HFF-Myc (cell line): ENCODE results near the gene CCDC87.
"Not testable (repeated sequence)": the region's sequence is repeated elsewhere in the genome, so short reads cannot be mapped to it uniquely, and the experiment has no call there.

Source experiments
- DNase-seq: peaks from one replicate; pipeline ENCODE4 v3.0.0-alpha.2; 2011; ENCODE audit warnings: low read depth; ENCODE audit errors: extremely low read depth
- H3K4me3 ChIP-seq: replicated peaks from 2 replicates; pipeline ENCODE4 v1.5.1; 2011; ENCODE audit warnings: low read depth, mild to moderate bottlenecking, control low read depth, low read length
- TF ChIP-seq, protein P1 (sequence below): IDR thresholded peaks from 2 replicates; pipeline ENCODE4 v1.5.1; 2012; ENCODE audit warnings: mild to moderate bottlenecking, low read depth, low read length, control low read depth; ENCODE audit errors: missing control alignments

CCDC87 gene

DNA sequence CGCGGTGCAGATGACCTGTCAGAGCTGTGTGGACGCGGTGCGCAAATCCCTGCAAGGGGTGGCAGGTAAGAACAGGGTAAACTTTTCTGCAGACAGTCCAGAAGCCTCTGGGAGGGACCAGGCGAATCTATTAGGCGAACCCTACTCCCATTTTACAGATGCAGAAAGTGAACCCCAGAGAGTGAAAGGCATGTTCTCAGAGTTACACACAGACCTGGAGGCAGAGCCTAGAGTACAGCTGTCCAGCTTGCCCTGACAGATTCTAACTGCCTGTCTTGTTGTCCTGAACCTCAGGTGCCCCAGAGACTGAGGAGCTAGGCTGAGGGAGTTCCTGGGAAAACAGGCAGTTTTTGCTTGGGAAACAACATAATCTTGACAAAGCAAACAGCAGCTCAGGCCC is 787 bp upstream of the CCDC87 start:
- TF ChIP-seq, protein P1, sequence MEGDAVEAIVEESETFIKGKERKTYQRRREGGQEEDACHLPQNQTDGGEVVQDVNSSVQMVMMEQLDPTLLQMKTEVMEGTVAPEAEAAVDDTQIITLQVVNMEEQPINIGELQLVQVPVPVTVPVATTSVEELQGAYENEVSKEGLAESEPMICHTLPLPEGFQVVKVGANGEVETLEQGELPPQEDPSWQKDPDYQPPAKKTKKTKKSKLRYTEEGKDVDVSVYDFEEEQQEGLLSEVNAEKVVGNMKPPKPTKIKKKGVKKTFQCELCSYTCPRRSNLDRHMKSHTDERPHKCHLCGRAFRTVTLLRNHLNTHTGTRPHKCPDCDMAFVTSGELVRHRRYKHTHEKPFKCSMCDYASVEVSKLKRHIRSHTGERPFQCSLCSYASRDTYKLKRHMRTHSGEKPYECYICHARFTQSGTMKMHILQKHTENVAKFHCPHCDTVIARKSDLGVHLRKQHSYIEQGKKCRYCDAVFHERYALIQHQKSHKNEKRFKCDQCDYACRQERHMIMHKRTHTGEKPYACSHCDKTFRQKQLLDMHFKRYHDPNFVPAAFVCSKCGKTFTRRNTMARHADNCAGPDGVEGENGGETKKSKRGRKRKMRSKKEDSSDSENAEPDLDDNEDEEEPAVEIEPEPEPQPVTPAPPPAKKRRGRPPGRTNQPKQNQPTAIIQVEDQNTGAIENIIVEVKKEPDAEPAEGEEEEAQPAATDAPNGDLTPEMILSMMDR: no peak
- peak overlapping the region; percentile 59 for H3K4me3 ChIP-seq
- DNase-seq: no peak

DNA sequence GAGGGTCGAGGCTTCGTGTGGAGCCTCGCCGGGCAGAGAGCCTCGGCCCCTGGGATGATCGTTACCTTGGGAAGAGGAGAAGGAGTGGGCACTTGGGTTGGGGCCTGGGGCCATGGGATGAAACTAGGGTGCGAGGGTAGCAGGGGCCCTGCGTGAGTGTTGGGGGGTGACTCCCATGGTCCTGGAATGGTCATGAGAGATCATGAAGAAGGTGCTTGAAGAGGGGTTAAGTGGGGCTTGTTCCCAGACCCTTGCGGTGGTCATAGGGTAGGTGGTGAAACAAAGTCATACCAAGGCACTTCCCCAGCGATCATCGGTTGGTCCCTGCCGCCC is 406 bp upstream of the CCDC87 start:
- TF ChIP-seq, protein P1: no peak
- DNase-seq: no peak
- peak overlapping the region; percentile 59 for H3K4me3 ChIP-seq

DNA sequence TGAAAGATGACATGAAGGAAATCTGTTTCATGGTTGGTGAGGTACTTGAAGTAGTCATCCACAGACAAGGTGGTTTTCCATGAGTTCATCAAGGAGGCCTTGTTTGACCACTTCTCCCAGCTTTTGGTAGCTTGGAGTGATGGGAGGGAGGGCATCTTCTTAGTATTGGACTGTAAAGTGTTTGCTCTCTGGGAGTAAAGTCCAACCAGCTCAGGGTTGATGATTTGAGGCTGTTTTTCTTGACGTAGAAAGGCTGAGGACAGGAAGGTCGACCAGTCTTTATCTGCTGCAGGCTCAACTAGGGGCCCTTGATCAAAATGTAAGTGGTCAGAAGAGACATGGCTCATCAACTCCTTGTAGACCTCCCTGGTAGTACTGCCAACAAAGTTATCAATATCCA is 1.7 kb downstream of the CCDC87 start:
- TF ChIP-seq, protein P1: no peak
- no peak overlapping the region for H3K4me3 ChIP-seq
- DNase-seq: no peak

DNA sequence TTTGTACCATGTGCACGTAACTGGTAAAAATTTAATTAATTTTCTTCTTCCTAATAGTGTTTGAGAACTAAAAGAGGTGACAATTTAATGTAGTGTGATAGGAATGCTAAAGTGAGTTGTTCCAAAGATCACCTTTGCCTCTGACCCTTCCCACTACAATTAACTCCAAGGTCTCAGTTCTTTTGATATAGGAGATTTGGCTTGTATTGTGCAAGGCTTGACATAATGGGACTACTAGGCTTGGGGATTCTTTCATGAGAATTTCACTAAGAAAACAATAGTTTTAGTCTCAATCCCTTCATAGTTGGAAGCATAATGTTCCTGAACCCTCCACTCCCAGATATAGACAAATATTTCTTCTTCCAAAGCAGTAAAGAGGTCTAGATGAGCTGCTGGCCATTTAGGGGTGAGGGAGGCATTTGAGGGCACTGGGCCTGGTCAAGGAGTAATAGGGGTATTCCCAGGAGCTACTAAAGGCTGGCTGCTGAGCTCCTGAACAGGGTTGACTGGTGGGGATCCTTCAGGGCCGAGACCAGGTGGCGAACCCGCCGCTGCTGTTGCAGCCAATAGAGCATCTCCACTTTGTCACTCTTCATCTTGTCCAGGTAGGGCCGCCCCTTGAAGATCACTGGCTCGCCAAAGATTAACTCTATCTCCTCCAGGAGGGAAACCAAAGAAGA is 2.7 kb downstream of the CCDC87 start:
- DNase-seq: no peak
- TF ChIP-seq, protein P1: no peak
- H3K4me3 ChIP-seq: no peak overlapping the region

DNA sequence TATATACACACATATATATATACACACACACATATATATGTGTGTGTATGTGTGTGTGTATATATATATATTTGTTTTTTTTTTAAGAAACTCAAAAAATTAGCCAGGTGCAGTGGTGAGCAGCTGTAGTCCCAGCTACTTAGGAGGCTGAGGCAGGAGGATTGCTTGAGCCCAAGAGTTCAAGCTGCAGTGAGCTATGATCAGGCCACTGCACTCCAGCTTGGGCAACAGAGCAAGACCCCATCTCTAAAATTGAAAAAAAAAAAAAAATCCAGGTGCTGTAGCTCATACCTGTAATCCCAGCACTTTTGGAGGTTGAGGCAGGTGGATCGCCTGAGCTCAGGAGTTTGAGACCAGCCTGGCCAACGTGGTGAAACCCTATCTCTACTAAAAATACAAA is 3.5 kb downstream of the CCDC87 start:
- H3K4me3 ChIP-seq, DNase-seq: not testable (repeated sequence)

DNA sequence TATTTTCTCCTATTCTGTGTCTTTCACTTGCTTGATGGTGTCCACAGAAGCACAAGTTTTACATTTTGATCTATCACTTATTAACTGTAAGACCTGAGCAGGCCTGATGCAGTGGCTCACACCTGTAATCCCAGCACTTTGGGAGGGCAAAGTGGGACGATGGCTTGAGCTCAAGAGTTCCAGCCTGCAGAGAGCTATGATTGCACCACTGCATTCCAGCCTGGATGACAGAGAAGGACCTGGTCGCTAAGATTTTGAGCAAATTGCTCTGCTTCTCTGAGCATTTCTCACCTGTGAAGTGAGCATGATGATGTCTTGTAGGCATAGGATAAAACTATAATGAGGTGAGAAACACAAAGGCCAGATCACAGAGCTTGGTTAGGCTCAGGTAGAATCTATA is 6.7 kb downstream of the CCDC87 start:
- TF ChIP-seq, protein P1: no peak
- H3K4me3 ChIP-seq: no peak overlapping the region
- no peak for DNase-seq

DNA sequence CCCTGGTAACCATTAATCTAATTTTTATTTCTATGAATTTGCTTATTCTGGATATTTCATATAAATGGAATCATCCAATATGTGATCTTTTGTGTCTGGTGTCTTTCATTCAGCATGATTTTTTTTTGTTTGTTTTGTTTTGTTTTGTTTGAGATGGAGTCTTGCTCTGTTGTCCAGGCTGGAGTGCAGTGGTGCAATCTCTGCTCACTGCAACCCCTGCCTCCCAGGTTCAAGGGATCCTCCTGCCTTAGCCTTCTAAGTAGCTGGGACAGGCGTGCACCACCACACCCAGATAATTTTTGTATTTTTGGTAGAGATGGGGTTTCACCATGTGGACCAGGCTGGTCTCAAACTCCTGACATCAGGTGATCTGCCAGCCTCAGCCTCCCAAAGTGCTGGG is 7.4 kb downstream of the CCDC87 start:
- not testable (repeated sequence) for DNase-seq, H3K4me3 ChIP-seq

DNA sequence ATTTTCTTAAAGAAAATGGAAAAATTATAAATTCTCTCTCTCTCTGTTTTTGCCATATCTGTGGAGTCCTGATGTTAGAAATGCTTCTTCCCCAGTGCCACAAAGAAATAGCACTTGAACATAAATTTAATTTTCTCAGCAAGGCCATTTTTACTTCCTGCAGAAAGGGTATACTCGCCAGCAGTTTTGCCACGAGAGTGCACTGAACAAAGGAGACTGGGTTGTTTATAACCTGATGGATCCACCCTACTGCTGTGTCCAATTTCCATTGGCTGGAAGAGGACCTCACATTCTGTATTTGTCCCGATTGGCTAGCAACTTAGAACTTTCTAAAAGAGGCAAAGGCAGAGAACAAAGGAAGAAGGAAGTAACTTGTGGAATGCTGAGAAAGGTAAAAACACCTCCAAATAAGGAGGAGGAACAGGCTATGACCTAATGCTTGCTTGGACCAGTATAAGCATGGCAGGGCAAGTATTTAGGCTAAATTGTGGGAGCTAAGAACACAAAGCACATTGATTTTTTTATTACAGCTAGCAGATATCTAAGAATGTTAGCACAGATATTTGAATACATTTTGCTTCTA is 10.2 kb downstream of the CCDC87 start:
- not testable (repeated sequence) for H3K4me3 ChIP-seq, DNase-seq
